Fibroblast of skin of right quadriceps (primary cell): ENCODE measurements around the gene IGF2.
A peak's percentile ranks its signal among the peaks of the same experiment; 100 is the strongest.

Experiments
- DNase-seq: peaks from one replicate; pipeline ENCODE4 v3.0.0-alpha.2; 2013

The IGF2 gene

GRCh38 chr11:2122222-2122906 is 16.8 kb downstream of the IGF2 start:
- DNase-seq, result peak; percentile 26

GRCh38 chr11:2121227-2122130 is 17.7 kb downstream of the IGF2 start:
- no peak for DNase-seq

- DNase-seq, result peak; percentile 57
Measured at GRCh38 chr11:2120359-2121100, 18.7 kb downstream of the IGF2 start.

- peak; percentile 24 for DNase-seq
Measured at GRCh38 chr11:2118677-2119076, 20.5 kb downstream of the IGF2 start.

GRCh38 chr11:2116680-2117079 is 22.5 kb downstream of the IGF2 start:
- DNase-seq, result no peak

- no peak for DNase-seq
Measured at GRCh38 chr11:2115308-2115707, 23.9 kb downstream of the IGF2 start.

- DNase-seq, result no peak
Measured at GRCh38 chr11:2114430-2115241, 24.6 kb downstream of the IGF2 start.

GRCh38 chr11:2113776-2114175 is 25.4 kb downstream of the IGF2 start:
- no peak for DNase-seq

GRCh38 chr11:2110521-2110920 is 28.7 kb downstream of the IGF2 start:
- no peak for DNase-seq

GRCh38 chr11:2109541-2110019 is 29.6 kb downstream of the IGF2 start:
- DNase-seq, result no peak

- no peak for DNase-seq
Measured at GRCh38 chr11:2108675-2109491, 30.3 kb downstream of the IGF2 start.

GRCh38 chr11:2107941-2108630 is 31.1 kb downstream of the IGF2 start:
- no peak for DNase-seq

- DNase-seq, result no peak
Measured at GRCh38 chr11:2107521-2107920, 31.7 kb downstream of the IGF2 start.

- DNase-seq, result no peak
Measured at GRCh38 chr11:2106583-2107209, 32.5 kb downstream of the IGF2 start.

GRCh38 chr11:2105511-2105910 is 33.7 kb downstream of the IGF2 start:
- no peak for DNase-seq

- no peak for DNase-seq
Measured at GRCh38 chr11:2104524-2105440, 34.4 kb downstream of the IGF2 start.

- no peak for DNase-seq
Measured at GRCh38 chr11:2103668-2104523, 35.3 kb downstream of the IGF2 start.

GRCh38 chr11:2102883-2103213 is 36.3 kb downstream of the IGF2 start:
- no peak for DNase-seq
